GM12875 (cell line): ENCODE measurements around the gene LMO7.

Source experiments
- H3K4me3 ChIP-seq: one replicate; pipeline ENCODE4 v1.5.1; 2011; ENCODE audit warnings: low read depth, low read length, control low read depth
- CTCF ChIP-seq: IDR thresholded peaks from 2 replicates; pipeline ENCODE4 v1.5.1; 2011; ENCODE audit warnings: low read depth, mild to moderate bottlenecking, control low read depth, inconsistent platforms, low read length, moderate library complexity, borderline replicate concordance; ENCODE audit not compliant: insufficient read depth

LMO7 gene

DNA sequence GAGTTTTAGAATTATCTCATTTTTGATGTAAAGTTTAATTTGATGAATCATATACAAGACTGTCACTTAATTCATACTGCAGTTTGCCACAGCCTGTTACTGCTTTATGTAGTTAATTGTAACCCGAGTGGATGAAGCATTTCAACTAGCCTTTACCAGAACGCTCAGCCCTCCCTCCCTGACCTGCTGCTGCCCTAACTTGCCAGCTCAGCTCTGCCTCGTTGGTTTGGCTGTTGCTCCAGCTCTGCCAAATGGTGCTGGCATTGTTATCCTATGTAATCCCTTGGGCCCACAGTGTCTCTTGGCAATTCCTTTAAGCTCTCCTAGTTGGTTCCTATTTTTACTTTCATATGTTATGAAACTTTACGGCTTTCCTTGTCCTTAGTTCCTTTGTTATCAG is 113.3 kb downstream of the LMO7 start:
- no peak for TF ChIP-seq CTCF
- H3K4me3 ChIP-seq, result no peak overlapping the region

GRCh38 chr13:75751350-75751749 is 115.2 kb downstream of the LMO7 start:
- no peak overlapping the region for H3K4me3 ChIP-seq

DNA sequence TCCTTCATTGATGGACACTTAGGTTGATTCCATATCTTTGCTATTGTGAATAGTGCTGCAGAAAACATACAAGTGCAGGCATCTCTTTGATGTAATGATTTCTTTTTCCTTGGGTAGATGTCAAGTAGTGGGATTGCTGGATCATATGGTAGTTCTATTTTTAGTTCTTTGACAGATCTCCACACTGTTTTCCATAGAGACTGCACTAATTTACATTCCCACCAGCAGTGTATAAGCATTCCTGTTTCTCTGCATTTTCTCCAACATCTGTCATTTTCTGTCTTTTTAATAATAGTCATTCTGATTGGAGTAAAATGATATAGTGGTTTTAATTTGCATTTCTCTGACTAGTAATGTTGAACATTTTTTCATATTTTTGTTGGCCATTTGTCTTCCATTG is 116.7 kb downstream of the LMO7 start:
- no peak overlapping the region for H3K4me3 ChIP-seq
- TF ChIP-seq CTCF, result no peak

More at GRCh38 chr13:75751350-75751749, 115.2 kb downstream of the LMO7 start:
- no peak for TF ChIP-seq CTCF

DNA sequence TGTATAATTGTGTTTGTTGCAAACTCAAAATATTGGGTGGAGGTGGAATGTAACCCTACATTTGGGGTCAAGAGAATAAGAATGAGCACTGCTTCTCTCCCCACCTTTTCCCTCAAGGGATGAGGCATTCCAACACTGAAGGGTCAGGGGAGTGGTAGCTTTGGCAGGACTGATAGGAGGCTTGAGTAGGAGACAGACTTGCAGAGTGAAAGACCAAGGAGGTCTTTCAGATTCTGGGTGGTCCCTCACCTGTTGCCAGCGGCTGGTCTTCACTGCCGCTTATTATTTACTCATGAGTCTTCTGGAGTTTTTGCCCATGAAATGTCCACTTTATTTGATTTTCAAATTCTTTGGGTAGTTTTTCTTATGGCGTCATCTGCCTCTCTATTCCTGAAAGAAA is 118.8 kb downstream of the LMO7 start:
- no peak for TF ChIP-seq CTCF

DNA sequence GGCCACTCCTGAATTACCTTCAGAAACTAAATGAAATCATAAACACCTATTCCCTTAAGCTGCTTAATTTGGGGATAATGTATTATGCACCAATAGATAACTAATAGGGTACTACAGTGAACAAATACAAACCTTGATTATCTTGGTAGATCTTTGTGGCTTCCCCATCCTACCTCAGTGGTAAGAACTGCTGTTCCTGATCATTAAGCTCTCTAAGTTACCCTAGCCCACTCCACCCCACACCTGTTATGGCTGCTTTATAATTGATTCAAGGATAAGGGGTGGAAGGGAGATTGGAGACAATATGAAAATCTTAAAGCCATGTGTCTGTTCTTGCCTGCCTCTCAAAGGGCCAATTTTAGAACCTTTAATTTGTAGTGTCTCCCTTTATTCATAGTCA is 121.2 kb downstream of the LMO7 start:
- no peak overlapping the region for H3K4me3 ChIP-seq
- no peak for TF ChIP-seq CTCF

More for the DNA sequence above, 118.8 kb downstream of the LMO7 start:
- no peak overlapping the region for H3K4me3 ChIP-seq

DNA sequence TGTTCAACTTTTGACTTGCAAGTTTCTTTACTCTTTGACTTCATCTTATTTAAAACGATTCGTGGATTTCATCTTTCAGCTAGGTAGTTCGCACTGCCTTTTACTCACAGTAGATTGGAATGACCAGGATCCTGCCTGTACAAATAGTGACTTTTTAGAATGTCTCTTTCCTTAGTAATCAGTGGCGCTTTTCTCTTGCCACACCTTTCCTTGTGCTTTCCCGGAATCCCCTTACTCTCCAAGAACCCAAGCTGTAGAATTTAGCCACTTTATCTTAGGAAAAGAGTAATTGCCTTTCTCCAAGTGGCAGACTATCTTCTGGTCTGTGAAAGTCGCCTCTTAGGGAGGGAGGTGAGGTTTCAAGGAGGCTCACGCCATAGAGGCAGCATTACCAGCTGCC is 123.4 kb downstream of the LMO7 start:
- H3K4me3 ChIP-seq, result no peak overlapping the region
- TF ChIP-seq CTCF, result no peak

GRCh38 chr13:75760131-75761021 is 124.2 kb downstream of the LMO7 start:
- TF ChIP-seq CTCF, result no peak
- no peak overlapping the region for H3K4me3 ChIP-seq
